HG03025 (cell line): ENCODE results near the gene OR6C65.
"Not testable (repeated sequence)": the region's sequence is repeated elsewhere in the genome, so short reads cannot be mapped to it uniquely, and the experiment has no call there.

Source experiments
- ATAC-seq: cut with Tn5 transposase; IDR thresholded peaks from one replicate; pipeline ENCODE4 v1.9.1; 2021; ENCODE audit warnings: mild to moderate bottlenecking, moderate library complexity; ENCODE audit not compliant: unreplicated experiment, low FRiP score

OR6C65 gene

GRCh38 chr12:55400229-55400628, at the start of gene OR6C65:
Gene OR6C65 (plus strand): TSS chr12:55400529. CDS start chr12:55400529, 0 bp downstream.
- no peak for ATAC-seq

DNA sequence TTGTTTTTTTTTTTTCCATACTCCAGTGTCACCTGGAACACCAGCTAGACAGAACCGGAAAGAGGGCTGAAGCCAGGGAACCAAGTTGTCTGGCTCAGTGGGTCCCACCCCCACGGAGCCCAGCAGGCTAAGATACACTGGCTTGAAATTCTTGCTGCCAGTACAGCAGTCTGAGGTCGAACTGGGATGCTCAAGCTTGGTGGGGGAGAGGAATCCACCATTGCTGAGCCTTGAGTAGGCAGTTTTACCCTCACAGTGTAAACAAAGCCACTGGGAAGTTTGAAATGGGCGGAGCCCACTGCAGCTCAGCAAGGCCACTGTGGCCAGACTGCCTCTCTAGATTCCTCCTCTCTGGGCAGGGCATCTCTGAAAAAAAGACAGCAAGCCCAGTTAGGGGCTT, 45.0 kb upstream of the OR6C65 start:
- ATAC-seq: not testable (repeated sequence)

- no peak for ATAC-seq
These were observed 37.7 kb upstream of the OR6C65 start, which contains the start of gene OR6C75 for GRCh38 chr12:55362675-55363074. Gene OR6C75 (plus strand): TSS chr12:55362975. CDS start chr12:55365111, 2,136 bp downstream.

- no peak for ATAC-seq
These were observed 35.2 kb upstream of the OR6C65 start for GRCh38 chr12:55365086-55365485.

- no peak for ATAC-seq
These were observed 27.8 kb upstream of the OR6C65 start for GRCh38 chr12:55372521-55372920.

DNA sequence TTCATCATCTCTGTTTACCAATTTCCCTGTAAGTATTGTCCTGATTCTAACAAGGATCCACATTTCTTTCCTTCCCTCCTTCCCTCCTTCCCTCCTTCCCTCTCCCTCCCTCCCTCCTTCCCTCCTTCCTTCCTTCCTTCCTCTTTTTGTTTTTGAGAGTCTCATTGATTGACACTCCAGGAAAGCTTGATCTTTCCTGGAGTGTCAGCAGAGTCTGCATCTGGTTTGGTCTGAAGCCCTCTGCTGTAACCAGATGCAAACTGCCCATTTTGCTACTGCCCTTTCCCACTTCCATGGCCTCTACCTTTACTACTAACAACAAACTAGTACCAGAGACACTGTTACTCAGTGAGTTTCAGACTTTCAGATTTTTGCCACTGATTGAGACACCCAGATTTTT, 14.4 kb upstream of the OR6C65 start:
- ATAC-seq: no peak

DNA sequence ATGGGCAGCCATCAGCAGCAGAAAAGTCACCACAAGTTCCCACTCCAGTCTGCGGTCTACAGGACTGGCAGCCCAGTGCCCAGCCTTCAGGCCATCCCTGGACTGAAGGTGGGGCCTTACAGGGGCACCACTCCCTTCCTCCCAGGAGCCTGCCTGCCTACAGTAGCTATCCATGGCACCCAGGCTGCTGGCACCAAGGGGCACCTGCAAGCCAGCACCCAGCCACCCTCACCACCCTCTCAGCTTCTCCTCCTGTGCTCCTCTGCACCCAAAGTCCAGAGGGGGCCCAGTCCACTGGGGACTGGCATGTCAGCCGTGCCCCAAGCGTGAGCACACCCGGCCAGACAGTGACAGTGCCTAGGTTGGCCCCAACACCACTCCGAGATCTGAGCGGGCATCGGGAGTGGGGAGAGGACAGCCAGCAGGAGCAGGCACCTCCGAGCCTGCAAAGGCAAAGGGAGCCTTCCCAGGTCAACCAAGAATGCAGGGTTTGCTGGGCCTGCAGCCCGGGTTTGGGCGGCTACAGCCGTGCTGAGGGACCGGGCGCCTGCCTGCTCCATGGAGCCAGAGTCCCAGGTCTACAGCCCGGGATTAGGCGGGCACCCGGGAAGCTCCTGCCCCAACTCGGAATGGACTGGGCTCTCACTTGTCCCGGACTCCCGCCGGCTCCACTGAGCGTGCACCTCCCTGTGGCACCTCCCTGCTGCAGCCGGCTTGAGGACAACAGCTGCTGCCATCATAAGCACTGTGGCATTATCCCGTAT, 8.1 kb upstream of the OR6C65 start:
- ATAC-seq: no peak

DNA sequence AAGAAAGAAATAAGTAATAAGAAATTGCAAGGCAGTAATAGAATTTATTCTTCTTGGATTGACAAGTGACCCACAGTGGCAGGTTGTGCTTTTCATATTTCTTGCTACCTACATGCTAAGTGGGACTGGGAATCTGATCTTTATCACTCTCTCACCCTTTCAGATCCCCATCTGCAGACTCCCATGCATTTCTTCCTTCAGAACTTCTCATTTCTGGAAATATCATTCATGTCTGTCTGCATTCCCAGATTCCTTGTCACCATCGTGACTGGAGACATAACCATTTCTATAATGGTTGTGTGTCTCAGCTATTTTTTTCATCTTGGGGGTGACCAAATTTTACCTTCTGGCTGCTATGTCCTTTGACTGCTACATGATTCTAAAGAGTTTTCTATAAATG, 4.0 kb upstream of the OR6C65 start:
- ATAC-seq: no peak

DNA sequence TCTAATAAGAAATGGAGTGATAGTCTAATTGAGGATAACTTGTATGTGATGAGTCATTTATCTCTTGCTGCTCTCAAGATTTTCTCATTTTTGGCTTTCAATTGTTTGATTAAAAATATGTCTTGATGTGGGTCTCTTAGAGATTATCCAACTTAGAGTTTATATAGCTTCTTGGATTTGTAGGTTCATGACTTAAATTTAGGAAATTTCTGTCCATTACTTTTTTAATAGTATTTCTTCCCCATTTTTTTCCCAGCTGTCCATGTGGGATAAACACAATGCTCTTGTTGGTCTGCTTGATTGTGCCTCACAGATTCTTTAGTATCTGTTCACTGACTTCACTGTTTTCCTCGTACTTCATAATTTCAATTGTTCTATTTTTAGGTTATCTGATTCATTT, 7.5 kb downstream of the OR6C65 start:
- no peak for ATAC-seq

DNA sequence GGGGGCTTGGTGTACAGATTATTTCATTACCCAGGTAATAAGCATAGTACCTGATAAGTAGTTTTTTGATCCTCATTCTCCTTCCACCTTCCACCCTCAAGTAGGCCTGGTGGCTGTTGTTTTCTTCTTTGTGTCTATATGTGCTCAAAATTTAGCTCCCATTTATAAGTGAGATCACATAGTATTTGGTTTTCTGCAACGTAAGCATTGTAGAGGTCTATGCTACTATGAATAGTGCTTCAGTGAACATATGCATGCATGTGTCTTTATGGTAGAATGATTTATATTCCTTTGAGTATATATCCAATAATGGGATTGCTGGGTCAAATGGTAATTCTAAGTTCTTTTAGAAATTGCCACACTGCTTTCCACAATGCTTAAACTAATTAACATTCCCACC, 8.8 kb downstream of the OR6C65 start:
- ATAC-seq: not testable (repeated sequence)

GRCh38 chr12:55412138-55412537, 11.8 kb downstream of the OR6C65 start:
- not testable (repeated sequence) for ATAC-seq

GRCh38 chr12:55413498-55414388, 13.4 kb downstream of the OR6C65 start:
- not testable (repeated sequence) for ATAC-seq

DNA sequence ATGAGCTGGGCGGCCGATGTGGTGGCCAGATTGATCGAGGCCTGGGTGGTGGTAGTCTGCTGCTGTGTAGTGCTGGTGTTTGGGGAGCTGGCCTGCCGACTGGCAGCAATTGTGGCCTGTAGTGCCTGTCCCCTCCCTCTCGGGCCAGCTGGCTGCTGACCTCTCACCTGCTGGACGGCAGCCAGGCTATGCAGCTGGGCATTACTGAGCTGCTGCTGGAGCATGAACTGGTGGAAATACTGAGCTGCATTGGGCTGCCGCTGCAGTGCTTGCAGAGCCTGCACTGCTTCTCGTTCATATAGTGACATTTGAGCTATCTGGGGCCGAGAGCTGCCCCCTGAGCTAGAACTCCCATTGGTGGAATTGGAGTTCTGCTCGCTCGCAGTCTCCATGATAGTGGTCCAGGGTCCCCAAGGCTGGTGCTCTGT, 14.1 kb downstream of the OR6C65 start:
- ATAC-seq: not testable (repeated sequence)

- not testable (repeated sequence) for ATAC-seq
These were observed 14.6 kb downstream of the OR6C65 start for GRCh38 chr12:55414889-55415288.

- ATAC-seq: no peak
These were observed 16.6 kb downstream of the OR6C65 start for GRCh38 chr12:55416961-55417360.

DNA sequence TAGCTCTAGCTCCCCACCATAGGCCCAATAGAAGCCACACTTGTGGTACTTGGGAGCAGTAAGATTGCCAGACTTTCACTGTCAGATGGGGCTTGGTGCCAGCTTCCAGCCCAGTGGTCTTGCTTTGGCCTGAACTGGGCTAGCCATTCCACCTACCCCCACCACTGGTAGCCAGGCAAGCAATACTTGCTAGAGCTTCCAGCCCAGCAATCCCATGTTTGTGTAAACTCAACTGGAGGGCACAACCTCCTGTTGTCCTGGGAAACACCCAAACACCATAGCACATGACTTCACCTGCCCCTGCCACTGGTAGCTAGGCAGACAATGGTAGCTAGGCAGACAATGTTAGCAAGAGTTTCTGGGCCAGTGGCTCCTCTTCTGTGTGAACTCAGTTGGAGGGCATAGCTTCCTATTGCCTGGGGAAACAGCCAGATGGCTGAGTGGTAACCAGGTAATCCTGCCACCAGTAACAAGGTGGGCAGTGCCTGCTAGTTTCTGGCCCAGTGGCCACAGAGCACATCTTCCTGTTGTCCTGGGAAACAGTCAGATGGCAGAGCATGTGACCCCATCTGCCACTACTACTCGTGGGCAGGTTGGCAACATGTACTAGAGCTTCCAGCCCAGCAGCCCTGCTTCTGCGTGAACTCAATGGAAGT, 20.1 kb downstream of the OR6C65 start:
- ATAC-seq: no peak

- ATAC-seq: no peak
These were observed 25.6 kb downstream of the OR6C65 start, which contains the start of gene OR6C76 for GRCh38 chr12:55425954-55426353. Gene OR6C76 (plus strand): TSS chr12:55426254. CDS start chr12:55426254, 0 bp downstream.

GRCh38 chr12:55428331-55429243, 28.3 kb downstream of the OR6C65 start:
- ATAC-seq: no peak

DNA sequence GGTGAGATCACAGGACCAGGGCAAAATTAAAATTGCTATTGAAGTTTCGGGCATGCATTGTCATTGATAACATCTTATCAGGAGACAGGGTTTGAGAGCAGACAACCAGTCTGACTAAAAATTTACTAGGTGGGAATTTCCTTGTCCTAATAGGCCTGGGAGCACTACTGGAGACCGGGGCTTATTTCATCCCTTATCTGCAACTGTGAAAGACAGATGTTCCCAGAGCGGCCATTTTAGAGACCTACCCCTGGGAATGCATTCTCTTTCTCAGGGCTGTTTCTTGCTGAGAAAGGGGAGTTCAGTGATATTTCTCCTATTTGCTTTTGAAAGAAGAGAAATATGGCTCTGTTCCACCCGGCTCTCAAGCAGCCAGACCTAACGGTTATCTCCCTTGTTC, 40.9 kb downstream of the OR6C65 start:
- ATAC-seq: not testable (repeated sequence)

GRCh38 chr12:55443776-55444175, 43.4 kb downstream of the OR6C65 start, which contains the start of gene OR6C2:
Gene OR6C2 (plus strand): TSS chr12:55444076. CDS start chr12:55452214, 8,138 bp downstream.
- ATAC-seq: no peak
